HEK293 (cell line): Measurements from ENCODE around the gene CUEDC1.

ENCODE experiments used
- CTCF ChIP-seq: fragments of 450-650 bp; formaldehyde crosslinking; IDR thresholded peaks from 2 replicates; pipeline ENCODE4 v1.5.1; 2016; ENCODE audit warnings: missing biosample characterization, missing genetic modification characterization
- ZNF324 ChIP-seq: fragments of 450-650 bp; formaldehyde crosslinking; IDR thresholded peaks from 2 replicates; pipeline ENCODE4 v1.5.1; 2016; ENCODE audit warnings: missing biosample characterization, missing genetic modification characterization
- ZNF561 ChIP-seq: fragments of 450-650 bp; IDR thresholded peaks from 2 replicates; pipeline ENCODE4 v1.5.1; 2018; ENCODE audit warnings: missing biosample characterization, missing genetic modification characterization, borderline replicate concordance

DNA sequence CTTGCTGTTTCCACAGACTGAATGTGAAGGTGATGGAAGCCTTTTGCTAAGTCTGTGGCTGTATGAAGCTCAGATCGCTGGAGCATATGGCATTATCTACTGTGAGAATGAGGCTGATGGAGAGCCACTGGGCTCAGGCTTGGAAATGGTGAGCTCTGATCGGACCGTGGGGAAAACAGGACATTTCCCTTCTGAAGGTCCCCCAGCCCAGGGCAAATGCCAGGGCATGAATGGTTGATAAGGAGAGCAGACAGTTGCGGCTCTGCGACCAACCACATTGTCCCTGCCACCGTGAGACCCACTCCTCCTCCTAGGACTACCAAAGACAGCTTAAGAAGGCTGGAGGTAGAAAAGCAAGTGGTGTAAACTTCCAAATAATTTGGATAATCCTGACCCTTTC is 4.7 kb upstream of the CUEDC1 start:
- TF ChIP-seq CTCF (tag by site-specific recombination) (no peak), ZNF561 (tag by site-specific recombination) (no peak), ZNF324 (tag by site-specific recombination) (no peak)
